SJSA1 (cell line): ENCODE data around the gene SLC39A8. TPM values are rescaled to one million over a fixed set of nuclear protein-coding genes. Genes with fewer than 3 reads are reported as not detected.
"Not testable (repeated sequence)": the region's sequence is repeated elsewhere in the genome, so short reads cannot be mapped to it uniquely, and the experiment has no call there.

Experiments
- DNase-seq, 2 experiments: peaks; one replicate each; pipeline ENCODE4 v3.0.0-alpha.2; 2015 to 2020; ENCODE audit warnings: low spot score in 2 of 2, low read depth in 1 of 2
- H3K27ac ChIP-seq: fragments of 250-450 bp; sonication (Bioruptor Pico); 2 replicates; pipeline ENCODE4 v1.5.1; 2020; ENCODE audit warnings: mild to moderate bottlenecking, moderate library complexity
- H3K27me3 ChIP-seq: fragments of 250-450 bp; sonication (Bioruptor Pico); replicated peaks from 2 replicates; pipeline ENCODE4 v1.5.1; 2020; ENCODE audit warnings: mild to moderate bottlenecking, moderate library complexity
- H3K36me3 ChIP-seq: fragments of 250-450 bp; sonication (Bioruptor Pico); 2 replicates; pipeline ENCODE4 v1.5.1; 2020; ENCODE audit warnings: mild to moderate bottlenecking
- H3K4me1 ChIP-seq: fragments of 250-450 bp; sonication (Bioruptor Pico); replicated peaks from 2 replicates; pipeline ENCODE4 v1.6.1; 2021; ENCODE audit warnings: mild to moderate bottlenecking
- H3K4me3 ChIP-seq: fragments of 250-450 bp; sonication (Bioruptor Pico); 2 replicates; pipeline ENCODE4 v1.5.1; 2020; ENCODE audit warnings: mild to moderate bottlenecking
- H3K9me3 ChIP-seq: fragments of 250-450 bp; sonication (Bioruptor Pico); replicated peaks from 2 replicates; pipeline ENCODE4 v1.5.1; 2020; ENCODE audit warnings: mild to moderate bottlenecking
- total RNA-seq: library from RNA; depleted of rRNA; stranded (reverse); fragments of >200 nt; shearing (Covaris generic); gene quantifications from 2 replicates; pipeline ENCODE4 v1.2.3, GENCODE V29; 2014

The SLC39A8 gene
- total RNA-seq, 1 experiment from 2014 or later = 39.0 TPM

- Histone ChIP-seq H3K9me3 (no peaks in the 10 kb centered on the region), H3K4me1 (peaks cover 30% of the 10 kb centered on the region), H3K27ac (0 out of 2 replicates have a peak overlapping the region, but pooled peaks have one; percentile 7), H3K27me3 (no peaks in the 10 kb centered on the region), H3K4me3 (no peak overlapping the region), H3K36me3 (no peaks in the 10 kb centered on the region)
- peak; percentile 57 to 90 for DNase-seq
These were observed 86.2 kb downstream of the SLC39A8 start for GRCh38 chr4:102259081-102259480.

- H3K9me3 ChIP-seq = no peaks in the 10 kb centered on the region
- no peak overlapping the region for H3K4me3 ChIP-seq
- DNase-seq = no peak
- no peaks in the 10 kb centered on the region for H3K27me3 ChIP-seq
- H3K4me1 ChIP-seq = peaks cover 26% of the 10 kb centered on the region
- no peaks in the 10 kb centered on the region for H3K36me3 ChIP-seq
- H3K27ac ChIP-seq = no peak overlapping the region
These were observed 89.0 kb downstream of the SLC39A8 start for GRCh38 chr4:102256321-102256720.

- no peak overlapping the region for H3K27ac ChIP-seq
These were observed 91.4 kb downstream of the SLC39A8 start for GRCh38 chr4:102253860-102254259.

GRCh38 chr4:102252171-102252570 is 93.1 kb downstream of the SLC39A8 start:
- Histone ChIP-seq H3K27me3 (no peaks in the 10 kb centered on the region), H3K36me3 (no peaks in the 10 kb centered on the region), H3K9me3 (no peaks in the 10 kb centered on the region), H3K4me1 (no peaks in the 10 kb centered on the region; the same call in 1 of the 2 replicates), H3K27ac (no peak overlapping the region), H3K4me3 (no peak overlapping the region)
- no peak for DNase-seq

More at GRCh38 chr4:102253860-102254259, 91.4 kb downstream of the SLC39A8 start:
- DNase-seq = no peak
- Histone ChIP-seq H3K9me3 (no peaks in the 10 kb centered on the region), H3K4me1 (peaks cover 14% of the 10 kb centered on the region), H3K4me3 (no peak overlapping the region), H3K36me3 (no peaks in the 10 kb centered on the region), H3K27me3 (no peaks in the 10 kb centered on the region)

GRCh38 chr4:102250341-102250740 is 94.9 kb downstream of the SLC39A8 start:
- Histone ChIP-seq H3K27me3 (no peaks in the 10 kb centered on the region), H3K27ac (no peak overlapping the region), H3K4me3 (no peak overlapping the region), H3K36me3 (no peaks in the 10 kb centered on the region), H3K4me1 (no peaks in the 10 kb centered on the region; the same call in 1 of the 2 replicates), H3K9me3 (no peaks in the 10 kb centered on the region)
- no peak for DNase-seq

- no peak for DNase-seq
- H3K4me3 ChIP-seq = no peak overlapping the region
- no peaks in the 10 kb centered on the region for H3K36me3 ChIP-seq
- H3K27ac ChIP-seq = no peak overlapping the region
- no peaks in the 10 kb centered on the region for H3K27me3 ChIP-seq
- no peaks in the 10 kb centered on the region; the same call in 1 of the 2 replicates for H3K4me1 ChIP-seq
- H3K9me3 ChIP-seq = no peaks in the 10 kb centered on the region
These were observed 98.2 kb downstream of the SLC39A8 start for GRCh38 chr4:102247041-102247440.

GRCh38 chr4:102246416-102246815 is 98.9 kb downstream of the SLC39A8 start:
- Histone ChIP-seq H3K27ac (no peak overlapping the region), H3K9me3 (no peaks in the 10 kb centered on the region)

GRCh38 chr4:102244878-102245535 is 100.3 kb downstream of the SLC39A8 start:
- Histone ChIP-seq H3K4me1 (no peaks in the 10 kb centered on the region; the same call in 1 of the 2 replicates), H3K36me3 (no peaks in the 10 kb centered on the region), H3K9me3 (no peaks in the 10 kb centered on the region), H3K4me3 (no peak overlapping the region), H3K27me3 (no peaks in the 10 kb centered on the region), H3K27ac (no peak overlapping the region)
- DNase-seq = no peak

More at GRCh38 chr4:102246416-102246815, 98.9 kb downstream of the SLC39A8 start:
- DNase-seq = no peak
- H3K36me3 ChIP-seq = no peaks in the 10 kb centered on the region
- H3K4me1 ChIP-seq = no peaks in the 10 kb centered on the region; the same call in 1 of the 2 replicates
- no peaks in the 10 kb centered on the region for H3K27me3 ChIP-seq
- no peak overlapping the region for H3K4me3 ChIP-seq

GRCh38 chr4:102243296-102243695 is 102.0 kb downstream of the SLC39A8 start:
- not testable (repeated sequence) for H3K27me3 ChIP-seq, H3K27ac ChIP-seq, DNase-seq, H3K4me3 ChIP-seq, H3K9me3 ChIP-seq, H3K36me3 ChIP-seq, H3K4me1 ChIP-seq

GRCh38 chr4:102234243-102234838 is 110.9 kb downstream of the SLC39A8 start:
- Histone ChIP-seq H3K4me1 (peaks cover 23% of the 10 kb centered on the region), H3K36me3 (no peaks in the 10 kb centered on the region), H3K9me3 (no peaks in the 10 kb centered on the region), H3K27ac (no peak overlapping the region), H3K27me3 (no peaks in the 10 kb centered on the region), H3K4me3 (no peak overlapping the region)
- no peak for DNase-seq

- no peaks in the 10 kb centered on the region for H3K9me3 ChIP-seq
- no peaks in the 10 kb centered on the region for H3K27me3 ChIP-seq
- H3K4me1 ChIP-seq = peaks cover 23% of the 10 kb centered on the region
- no peak for DNase-seq
- no peaks in the 10 kb centered on the region for H3K36me3 ChIP-seq
- no peak overlapping the region for H3K4me3 ChIP-seq
- H3K27ac ChIP-seq = no peak overlapping the region
These were observed 115.1 kb downstream of the SLC39A8 start for GRCh38 chr4:102230194-102230593.

GRCh38 chr4:102227388-102227787 is 117.9 kb downstream of the SLC39A8 start:
- Histone ChIP-seq H3K36me3 (no peaks in the 10 kb centered on the region), H3K27me3 (no peaks in the 10 kb centered on the region), H3K9me3 (no peaks in the 10 kb centered on the region), H3K4me3 (no peak overlapping the region), H3K27ac (no peak overlapping the region), H3K4me1 (peaks cover 17% of the 10 kb centered on the region)
- DNase-seq = no peak

- no peaks in the 10 kb centered on the region for H3K9me3 ChIP-seq
- no peaks in the 10 kb centered on the region for H3K4me1 ChIP-seq
- no peaks in the 10 kb centered on the region for H3K36me3 ChIP-seq
- no peak for DNase-seq
- no peak overlapping the region for H3K27ac ChIP-seq
- H3K4me3 ChIP-seq = no peak overlapping the region
- no peaks in the 10 kb centered on the region for H3K27me3 ChIP-seq
These were observed 121.8 kb downstream of the SLC39A8 start for GRCh38 chr4:102223461-102223860.

GRCh38 chr4:102222838-102223409 is 122.4 kb downstream of the SLC39A8 start:
- DNase-seq = no peak
- Histone ChIP-seq H3K4me3 (no peak overlapping the region), H3K27me3 (no peaks in the 10 kb centered on the region), H3K36me3 (no peaks in the 10 kb centered on the region), H3K27ac (no peak overlapping the region), H3K4me1 (no peaks in the 10 kb centered on the region), H3K9me3 (no peaks in the 10 kb centered on the region)
